Measurements from ENCODE around the gene DYNC2H1. TPM values are rescaled to one million over a fixed set of nuclear protein-coding genes. Genes with fewer than 3 reads are reported as not detected.

DYNC2H1 gene
- total and polyA plus RNA-seq, 2 donors (not counting 1 experiment from before 2014, with no cell fraction given): 20.1 to 65.9 TPM

DNA sequence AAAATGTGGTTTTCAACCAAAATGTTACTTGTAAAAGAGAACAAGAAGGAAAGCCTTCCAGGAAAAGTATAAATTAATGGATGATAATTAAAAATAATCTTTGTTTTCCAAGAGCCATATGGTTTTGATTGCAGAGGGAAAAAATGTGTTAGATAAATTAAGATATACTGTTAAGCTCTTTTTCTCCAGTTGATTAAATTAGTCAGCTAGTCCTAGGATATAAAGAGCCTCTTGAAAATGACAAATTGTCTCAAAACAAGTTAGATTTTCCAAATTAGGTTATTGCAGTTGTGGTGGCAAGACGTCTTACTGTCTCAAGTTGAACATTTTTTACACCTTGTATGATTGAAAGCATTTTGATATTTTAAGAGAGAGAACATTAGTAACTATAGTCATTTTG is 110.9 kb downstream of the DYNC2H1 start:
- Histone ChIP-seq H4K20me1 (ENCODE audit: control insufficient read depth, extremely low read depth, insufficient read depth, low read length) (no peaks in the 10 kb centered on the region), H3K4me3 (replicated peaks in 1 of 4; ENCODE audit: control extremely low read depth in 1 of 4, insufficient read depth in 1 of 4, low read depth in 3 of 4, low read length in 4 of 4) (no peak overlapping the region), H3K4me1 (ENCODE audit: control insufficient read depth, extremely low read depth, insufficient read depth, low read length) (no peaks in the 10 kb centered on the region), H3K4me2 (ENCODE audit: extremely low read depth, insufficient read depth, low read length) (no peak overlapping the region), H3K36me3 (ENCODE audit: control insufficient read depth, insufficient read depth, low read length) (no peaks in the 10 kb centered on the region), H3K9ac (ENCODE audit: insufficient read depth, low read length) (no peak overlapping the region), H3K9me3 (ENCODE audit: control insufficient read depth, insufficient read depth, low read depth, low read length) (no peaks in the 10 kb centered on the region), H3K27me3 (ENCODE audit: control insufficient read depth, insufficient read depth, low read length) (no peaks in the 10 kb centered on the region), H3K79me2 (ENCODE audit: control insufficient read depth, insufficient read depth, low read length) (no peaks in the 10 kb centered on the region), H3K27ac (ENCODE audit: insufficient read depth, low read length) (no peak overlapping the region), H2AFZ (ENCODE audit: low read length) (no peak overlapping the region)
- no peak for DNase-seq (ENCODE audit: low read depth in 2 of 2)
- TF ChIP-seq, protein P1, sequence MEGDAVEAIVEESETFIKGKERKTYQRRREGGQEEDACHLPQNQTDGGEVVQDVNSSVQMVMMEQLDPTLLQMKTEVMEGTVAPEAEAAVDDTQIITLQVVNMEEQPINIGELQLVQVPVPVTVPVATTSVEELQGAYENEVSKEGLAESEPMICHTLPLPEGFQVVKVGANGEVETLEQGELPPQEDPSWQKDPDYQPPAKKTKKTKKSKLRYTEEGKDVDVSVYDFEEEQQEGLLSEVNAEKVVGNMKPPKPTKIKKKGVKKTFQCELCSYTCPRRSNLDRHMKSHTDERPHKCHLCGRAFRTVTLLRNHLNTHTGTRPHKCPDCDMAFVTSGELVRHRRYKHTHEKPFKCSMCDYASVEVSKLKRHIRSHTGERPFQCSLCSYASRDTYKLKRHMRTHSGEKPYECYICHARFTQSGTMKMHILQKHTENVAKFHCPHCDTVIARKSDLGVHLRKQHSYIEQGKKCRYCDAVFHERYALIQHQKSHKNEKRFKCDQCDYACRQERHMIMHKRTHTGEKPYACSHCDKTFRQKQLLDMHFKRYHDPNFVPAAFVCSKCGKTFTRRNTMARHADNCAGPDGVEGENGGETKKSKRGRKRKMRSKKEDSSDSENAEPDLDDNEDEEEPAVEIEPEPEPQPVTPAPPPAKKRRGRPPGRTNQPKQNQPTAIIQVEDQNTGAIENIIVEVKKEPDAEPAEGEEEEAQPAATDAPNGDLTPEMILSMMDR (conservative IDR thresholded peaks at IDR 0.05 in 1 of 2, IDR thresholded peaks at IDR 0.05 in 1 of 2; ENCODE audit: low read depth in 1 of 2, low read length in 2 of 2): no peak
- TF ChIP-seq EZH2 (IDR thresholded peaks at IDR 0.05; ENCODE audit: low read length, missing control alignments): no peak

DNA sequence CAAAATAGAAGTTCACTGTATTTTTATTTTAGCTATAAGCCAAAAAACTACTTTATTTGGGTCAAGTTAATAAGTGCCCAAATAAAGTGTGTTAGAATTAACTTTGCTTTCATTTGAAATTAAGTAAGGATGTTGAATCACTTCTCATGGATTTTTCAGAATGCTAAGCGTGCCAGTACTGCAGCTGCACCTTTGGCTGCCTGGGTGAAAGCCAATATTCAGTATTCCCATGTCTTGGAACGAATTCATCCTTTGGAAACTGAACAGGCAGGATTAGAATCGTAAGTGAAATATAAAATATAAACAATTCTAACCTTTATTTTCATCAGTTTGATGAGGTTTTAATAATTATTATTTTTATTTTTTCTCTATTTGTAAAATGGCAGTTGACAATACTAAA is 113.6 kb downstream of the DYNC2H1 start:
- Histone ChIP-seq H3K4me1 (ENCODE audit: control insufficient read depth, extremely low read depth, insufficient read depth, low read length) (no peaks in the 10 kb centered on the region), H3K79me2 (ENCODE audit: control insufficient read depth, insufficient read depth, low read length) (no peaks in the 10 kb centered on the region), H4K20me1 (ENCODE audit: control insufficient read depth, extremely low read depth, insufficient read depth, low read length) (no peaks in the 10 kb centered on the region), H3K4me3 (replicated peaks in 1 of 4; ENCODE audit: control extremely low read depth in 1 of 4, insufficient read depth in 1 of 4, low read depth in 3 of 4, low read length in 4 of 4) (no peak overlapping the region), H3K36me3 (ENCODE audit: control insufficient read depth, insufficient read depth, low read length) (no peaks in the 10 kb centered on the region), H3K9me3 (ENCODE audit: control insufficient read depth, insufficient read depth, low read depth, low read length) (no peaks in the 10 kb centered on the region), H2AFZ (ENCODE audit: low read length) (no peak overlapping the region), H3K9ac (ENCODE audit: insufficient read depth, low read length) (no peak overlapping the region), H3K27me3 (ENCODE audit: control insufficient read depth, insufficient read depth, low read length) (no peaks in the 10 kb centered on the region), H3K27ac (ENCODE audit: insufficient read depth, low read length) (no peak overlapping the region), H3K4me2 (ENCODE audit: extremely low read depth, insufficient read depth, low read length) (no peak overlapping the region)
- DNase-seq (ENCODE audit: low read depth in 2 of 2): peak; percentile 24 to 57
- TF ChIP-seq EZH2 (IDR thresholded peaks at IDR 0.05; ENCODE audit: low read length, missing control alignments): no peak
- TF ChIP-seq, protein P1 (conservative IDR thresholded peaks at IDR 0.05 in 1 of 2, IDR thresholded peaks at IDR 0.05 in 1 of 2; ENCODE audit: low read depth in 1 of 2, low read length in 2 of 2): no peak

DNA sequence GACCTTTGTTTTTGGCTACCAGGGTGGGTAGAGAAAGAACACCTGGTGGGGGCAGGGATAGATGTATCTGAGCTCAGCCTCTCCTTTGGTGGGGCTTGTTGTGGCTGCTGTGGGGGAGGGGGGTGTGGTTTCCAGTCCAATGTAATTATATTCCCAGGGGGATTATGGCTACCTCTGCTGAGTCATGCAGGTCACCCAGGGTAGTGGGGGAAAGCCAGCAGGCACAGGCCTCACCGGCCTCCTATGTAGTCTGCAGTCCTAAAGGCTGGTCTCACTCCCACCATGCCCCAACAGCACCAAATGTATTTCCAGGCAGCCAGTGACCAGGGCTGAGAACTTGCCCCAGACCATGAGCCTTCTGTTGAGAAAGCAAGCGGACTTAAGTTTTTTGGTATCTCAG is 119.6 kb downstream of the DYNC2H1 start:
- H3K27ac ChIP-seq (ENCODE audit: insufficient read depth, low read length): no peak overlapping the region
- H3K9ac ChIP-seq (ENCODE audit: insufficient read depth, low read length): no peak overlapping the region
- no peaks in the 10 kb centered on the region for H3K4me1 ChIP-seq (ENCODE audit: control insufficient read depth, extremely low read depth, insufficient read depth, low read length)
- H4K20me1 ChIP-seq (ENCODE audit: control insufficient read depth, extremely low read depth, insufficient read depth, low read length): no peaks in the 10 kb centered on the region
- no peak for DNase-seq (ENCODE audit: low read depth in 2 of 2)
- no peak overlapping the region for H3K4me3 ChIP-seq (replicated peaks in 1 of 4; ENCODE audit: control extremely low read depth in 1 of 4, insufficient read depth in 1 of 4, low read depth in 3 of 4, low read length in 4 of 4)
- no peaks in the 10 kb centered on the region for H3K27me3 ChIP-seq (ENCODE audit: control insufficient read depth, insufficient read depth, low read length)
- no peaks in the 10 kb centered on the region for H3K79me2 ChIP-seq (ENCODE audit: control insufficient read depth, insufficient read depth, low read length)
- no peaks in the 10 kb centered on the region for H3K36me3 ChIP-seq (ENCODE audit: control insufficient read depth, insufficient read depth, low read length)
- TF ChIP-seq, protein P1 (conservative IDR thresholded peaks at IDR 0.05 in 1 of 2, IDR thresholded peaks at IDR 0.05 in 1 of 2; ENCODE audit: low read depth in 1 of 2, low read length in 2 of 2): no peak
- H2AFZ ChIP-seq (ENCODE audit: low read length): no peak overlapping the region
- H3K9me3 ChIP-seq (ENCODE audit: control insufficient read depth, insufficient read depth, low read depth, low read length): no peaks in the 10 kb centered on the region
- H3K4me2 ChIP-seq (ENCODE audit: extremely low read depth, insufficient read depth, low read length): no peak overlapping the region

Measured in fibroblast of lung (primary cell).